ENCODE data around the gene CTDSPL. TPM values are rescaled to one million over a fixed set of nuclear protein-coding genes. Genes with fewer than 3 reads are reported as not detected.

The CTDSPL gene
- total RNA-seq, 1 experiment from 2014 or later: 7.3 TPM

GRCh38 chr3:37943126-37943525, 81.4 kb downstream of the CTDSPL start:
- DNase-seq (ENCODE audit: low read depth): no peak

- DNase-seq (ENCODE audit: low read depth): no peak
Measured at GRCh38 chr3:37943631-37944314, 82.1 kb downstream of the CTDSPL start.

- no peak for DNase-seq (ENCODE audit: low read depth)
Measured at GRCh38 chr3:37944391-37944842, 82.7 kb downstream of the CTDSPL start.

GRCh38 chr3:37945156-37945806, 83.6 kb downstream of the CTDSPL start:
- DNase-seq (ENCODE audit: low read depth): no peak

GRCh38 chr3:37945807-37946530, 84.3 kb downstream of the CTDSPL start:
- peak; percentile 62 for DNase-seq (ENCODE audit: low read depth)

GRCh38 chr3:37946531-37946889, 84.8 kb downstream of the CTDSPL start:
- DNase-seq (ENCODE audit: low read depth): no peak

- no peak for DNase-seq (ENCODE audit: low read depth)
Measured at GRCh38 chr3:37949866-37950265, 88.2 kb downstream of the CTDSPL start.

- DNase-seq (ENCODE audit: low read depth): peak; percentile 21
Measured at GRCh38 chr3:37952564-37952963, 90.9 kb downstream of the CTDSPL start.

GRCh38 chr3:37953226-37953625, 91.5 kb downstream of the CTDSPL start:
- DNase-seq (ENCODE audit: low read depth): no peak

GRCh38 chr3:37953707-37954394, 92.2 kb downstream of the CTDSPL start:
- DNase-seq (ENCODE audit: low read depth): no peak

GRCh38 chr3:37954881-37955280, 93.2 kb downstream of the CTDSPL start:
- no peak for DNase-seq (ENCODE audit: low read depth)

GRCh38 chr3:37955918-37956707, 94.4 kb downstream of the CTDSPL start:
- no peak for DNase-seq (ENCODE audit: low read depth)

GRCh38 chr3:37956723-37957538, 95.3 kb downstream of the CTDSPL start:
- no peak for DNase-seq (ENCODE audit: low read depth)

GRCh38 chr3:37957539-37957936, 95.9 kb downstream of the CTDSPL start:
- DNase-seq (ENCODE audit: low read depth): no peak

GRCh38 chr3:37961622-37962431, 100.1 kb downstream of the CTDSPL start:
- DNase-seq (ENCODE audit: low read depth): no peak

- no peak for DNase-seq (ENCODE audit: low read depth)
Measured at GRCh38 chr3:37963016-37963415, 101.3 kb downstream of the CTDSPL start.

- no peak for DNase-seq (ENCODE audit: low read depth)
Measured at GRCh38 chr3:37963635-37964034, 102.0 kb downstream of the CTDSPL start.

- DNase-seq (ENCODE audit: low read depth): no peak
Measured at GRCh38 chr3:37964146-37964545, 102.5 kb downstream of the CTDSPL start.

- DNase-seq (ENCODE audit: low read depth): no peak
Measured at GRCh38 chr3:37964716-37965115, 103.0 kb downstream of the CTDSPL start.
